NT2/D1 (cell line): ENCODE results near the gene FAM81A.
"Not testable (repeated sequence)": the region's sequence is repeated elsewhere in the genome, so short reads cannot be mapped to it uniquely, and the experiment has no call there.

Experiments used
- DNase-seq: peaks from one replicate; pipeline ENCODE4 v3.0.0-alpha.2; 2011; ENCODE audit warnings: low read depth, low spot score
- H3K27me3 ChIP-seq: 2 replicates; pipeline ENCODE4 v1.6.0; 2011; ENCODE audit warnings: mild to moderate bottlenecking; ENCODE audit not compliant: insufficient read length, insufficient read depth
- H3K36me3 ChIP-seq: 2 replicates; pipeline ENCODE4 v1.6.1; 2011; ENCODE audit warnings: mild to moderate bottlenecking, low read length, mixed read lengths; ENCODE audit not compliant: insufficient read depth, insufficient read length
- H3K4me1 ChIP-seq: 2 replicates; pipeline ENCODE4 v1.5.1; 2011; ENCODE audit not compliant: insufficient read depth, insufficient read length
- H3K4me3 ChIP-seq: 2 replicates; pipeline ENCODE4 v1.5.1; 2011; ENCODE audit warnings: low read depth; ENCODE audit not compliant: insufficient read length
- H3K9ac ChIP-seq: 2 replicates; pipeline ENCODE4 v1.6.0; 2011; ENCODE audit warnings: low read depth; ENCODE audit not compliant: insufficient read length
- H3K9me3 ChIP-seq: 2 replicates; pipeline ENCODE4 v1.5.1; 2011; ENCODE audit warnings: mild to moderate bottlenecking, low read length; ENCODE audit not compliant: insufficient read depth
- SUZ12 ChIP-seq: IDR thresholded peaks from 2 replicates; pipeline ENCODE4 v1.6.1; 2011; ENCODE audit not compliant: insufficient read length, insufficient read depth; ENCODE audit errors: extremely low read depth
- YY1 ChIP-seq: IDR thresholded peaks from 2 replicates; pipeline ENCODE4 v1.6.1; 2011; ENCODE audit not compliant: insufficient read length, insufficient read depth
- ZNF274 ChIP-seq: IDR thresholded peaks from 2 replicates; pipeline ENCODE4 v1.6.1; 2011; ENCODE audit warnings: mild to moderate bottlenecking, low read depth, low read length

Gene FAM81A

DNA sequence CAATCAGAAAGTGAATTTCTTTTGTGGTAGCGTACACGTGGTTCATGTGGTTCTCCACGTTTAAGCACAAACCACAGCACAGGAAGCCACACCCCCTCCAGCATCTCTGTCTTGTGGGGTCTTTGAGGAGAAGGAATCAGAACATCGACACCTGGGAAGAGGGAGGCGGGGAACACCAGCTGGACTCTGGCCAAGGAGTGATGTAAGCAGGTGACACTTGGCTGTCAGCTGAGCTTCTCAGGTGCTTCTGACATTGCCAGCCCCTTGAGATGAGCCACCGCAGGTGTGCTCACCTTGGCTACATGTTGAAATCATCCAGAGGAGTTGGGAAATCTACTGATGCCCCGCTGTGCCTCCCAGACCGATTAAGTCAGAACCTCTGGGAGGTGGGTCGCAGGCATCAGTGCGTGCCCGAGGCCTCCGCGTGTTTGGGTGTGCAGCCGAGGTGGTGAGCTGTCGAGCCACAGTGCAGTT, 85.0 kb downstream of the FAM81A start:
- Histone ChIP-seq H3K27me3 (no peaks in the 10 kb centered on the region), H3K9ac (no peak overlapping the region), H3K36me3 (no peaks in the 10 kb centered on the region), H3K4me3 (no peak overlapping the region), H3K9me3 (no peaks in the 10 kb centered on the region), H3K4me1 (peaks cover 6% of the 10 kb centered on the region)
- TF ChIP-seq SUZ12 (no peak), YY1 (no peak), ZNF274 (no peak)
- DNase-seq, result no peak

DNA sequence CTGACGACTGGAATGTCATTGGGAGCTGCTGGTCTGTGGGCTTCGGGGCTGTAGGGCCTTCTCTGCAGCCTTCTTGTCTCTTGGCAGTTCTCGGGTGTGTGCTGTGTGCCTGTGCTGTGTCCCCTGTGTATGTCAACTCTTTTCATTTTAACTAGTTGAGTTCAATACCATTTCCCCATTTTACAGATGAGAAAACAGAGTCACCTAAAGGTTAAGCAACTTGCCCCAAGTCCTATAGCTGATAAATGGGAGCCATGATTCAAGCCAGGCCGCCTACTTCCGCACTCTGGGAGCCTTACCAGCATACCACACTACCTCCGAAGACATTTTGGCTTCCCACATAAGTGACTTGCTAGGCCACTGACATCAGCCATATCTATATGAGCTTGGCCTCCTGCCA, 85.7 kb downstream of the FAM81A start:
- no peaks in the 10 kb centered on the region for H3K36me3 ChIP-seq
- H3K9ac ChIP-seq, result no peak overlapping the region
- TF ChIP-seq YY1 (no peak), SUZ12 (no peak), ZNF274 (no peak)
- H3K9me3 ChIP-seq, result no peaks in the 10 kb centered on the region
- peaks cover 6% of the 10 kb centered on the region for H3K4me1 ChIP-seq
- no peak for DNase-seq
- H3K27me3 ChIP-seq, result no peaks in the 10 kb centered on the region
- no peak overlapping the region for H3K4me3 ChIP-seq

DNA sequence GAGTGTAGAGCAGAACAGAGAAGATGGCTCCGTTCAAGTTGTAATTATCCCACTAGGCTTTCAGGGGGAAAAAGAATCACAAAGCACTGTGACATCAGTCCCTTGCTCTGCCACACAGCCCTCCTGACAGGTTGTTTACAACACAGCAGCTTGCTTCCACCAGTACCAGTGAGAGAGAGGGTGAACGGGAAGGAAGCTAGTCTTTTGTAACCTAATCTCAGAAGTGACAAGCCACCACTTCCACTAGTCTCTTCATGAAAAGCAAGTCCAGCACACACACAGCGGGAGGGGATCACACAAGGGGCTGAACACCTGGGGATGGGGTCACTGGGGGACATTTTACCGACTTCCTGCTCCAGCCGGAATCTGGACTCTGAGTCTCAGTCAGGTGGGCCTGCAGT, 86.3 kb downstream of the FAM81A start:
- H3K9ac ChIP-seq, result no peak overlapping the region

DNA sequence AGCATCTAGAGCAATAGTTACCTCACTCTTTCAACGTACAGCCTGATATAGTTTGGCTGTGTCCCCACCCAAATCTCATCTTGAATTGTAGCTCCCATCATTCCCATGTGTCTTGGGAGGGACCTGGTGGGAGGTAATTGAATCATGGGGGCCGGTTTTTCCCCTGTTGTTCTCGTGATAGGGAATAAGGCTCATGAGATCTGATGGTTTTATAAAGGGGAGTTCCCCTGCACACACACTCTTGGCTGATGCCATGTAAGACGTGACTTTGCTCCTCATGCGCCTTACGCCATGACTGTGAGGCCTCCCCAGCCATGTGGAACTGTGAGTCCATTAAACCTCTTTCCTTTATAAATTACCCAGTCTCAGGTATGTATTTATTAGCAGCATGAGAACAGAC, 88.5 kb downstream of the FAM81A start:
- DNase-seq, H3K27me3 ChIP-seq, H3K9ac ChIP-seq, H3K4me1 ChIP-seq, H3K4me3 ChIP-seq, H3K36me3 ChIP-seq, H3K9me3 ChIP-seq: not testable (repeated sequence)

More for the DNA sequence above, 86.3 kb downstream of the FAM81A start:
- H3K4me1 ChIP-seq, result peaks cover 6% of the 10 kb centered on the region
- no peaks in the 10 kb centered on the region for H3K9me3 ChIP-seq
- no peaks in the 10 kb centered on the region for H3K27me3 ChIP-seq
- TF ChIP-seq SUZ12, result no peak
- TF ChIP-seq ZNF274, result no peak
- TF ChIP-seq YY1, result no peak
- no peaks in the 10 kb centered on the region for H3K36me3 ChIP-seq
- no peak overlapping the region for H3K4me3 ChIP-seq
- DNase-seq, result no peak

DNA sequence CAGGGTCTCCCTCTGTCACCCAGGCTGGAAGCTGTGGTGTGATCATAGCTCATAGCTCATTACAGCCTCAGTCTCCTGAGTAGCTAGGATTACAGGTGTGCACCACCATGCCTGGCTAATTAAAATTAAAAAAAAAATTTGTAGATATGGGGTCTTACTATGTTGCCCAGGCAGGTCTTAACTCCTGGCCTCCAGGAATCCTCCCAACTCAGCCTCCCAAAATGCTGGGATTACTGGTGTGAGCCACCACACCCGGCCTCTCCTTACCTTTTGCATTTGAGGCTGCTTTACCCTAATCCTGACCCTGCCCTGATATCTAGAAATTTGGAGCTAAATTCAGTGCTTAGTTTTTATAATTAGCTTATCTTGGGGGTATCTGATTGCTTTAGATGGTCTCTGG, 90.4 kb downstream of the FAM81A start:
- Histone ChIP-seq H3K4me3 (no peak overlapping the region), H3K4me1 (peaks cover 6% of the 10 kb centered on the region), H3K36me3 (no peaks in the 10 kb centered on the region), H3K27me3 (no peaks in the 10 kb centered on the region), H3K9me3 (no peaks in the 10 kb centered on the region), H3K9ac (no peak overlapping the region)
- DNase-seq, result no peak
- TF ChIP-seq ZNF274 (no peak), SUZ12 (no peak), YY1 (no peak)

DNA sequence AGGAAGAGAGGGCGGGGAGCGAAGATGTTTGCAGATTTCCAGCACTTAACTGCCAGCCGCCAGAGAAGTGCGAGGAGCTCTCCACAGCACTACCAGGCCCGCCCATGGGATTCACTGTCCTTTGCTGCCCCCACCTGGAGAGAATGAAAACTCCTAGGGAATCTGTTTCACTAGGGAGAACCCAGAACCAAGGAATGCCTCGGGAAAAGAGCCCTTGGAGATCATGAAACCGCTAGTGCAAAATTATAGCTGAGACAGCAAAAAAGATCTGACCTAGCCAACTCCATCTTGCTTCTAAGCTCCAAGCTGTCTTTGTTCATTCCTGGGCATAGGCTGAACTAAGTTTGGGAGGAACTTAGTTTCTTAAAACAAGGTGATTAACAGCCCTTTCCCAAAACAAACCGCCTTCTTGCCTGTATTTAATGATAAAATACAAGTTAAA, 91.0 kb downstream of the FAM81A start:
- H3K9me3 ChIP-seq, result no peaks in the 10 kb centered on the region
- peak; percentile 87 for DNase-seq
- no peaks in the 10 kb centered on the region for H3K27me3 ChIP-seq

DNA sequence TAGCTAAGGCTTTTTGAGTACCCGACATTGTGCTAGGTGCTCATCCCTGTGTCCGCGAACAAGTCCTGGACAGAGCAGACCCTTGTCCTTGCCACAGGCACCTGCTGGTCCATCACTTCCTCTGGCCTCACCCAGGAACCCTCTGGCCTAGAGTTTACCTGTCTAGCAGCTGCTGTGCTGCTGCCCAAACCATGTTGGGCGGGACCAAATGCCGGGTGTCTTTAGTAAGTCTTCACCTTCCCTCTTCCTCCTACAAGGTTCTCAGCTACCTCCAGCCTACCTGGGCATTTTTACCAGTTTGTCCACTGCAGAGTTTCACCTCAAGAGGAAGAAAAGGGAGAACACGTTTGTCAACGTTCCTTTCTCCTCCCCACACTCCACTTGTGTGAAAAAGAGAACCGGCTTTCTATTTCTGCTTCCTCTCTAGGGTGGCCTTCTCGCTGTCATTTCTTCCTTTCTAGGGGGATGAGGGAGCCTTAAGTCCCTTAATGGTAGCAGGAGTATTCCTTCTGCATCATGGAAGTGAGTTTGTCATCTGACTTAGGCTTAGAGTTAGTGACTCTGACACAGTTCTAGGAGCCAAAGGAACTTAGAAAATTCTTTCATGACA, 93.2 kb downstream of the FAM81A start:
- Histone ChIP-seq H3K36me3 (no peaks in the 10 kb centered on the region), H3K4me1 (no peaks in the 10 kb centered on the region), H3K9me3 (no peaks in the 10 kb centered on the region), H3K27me3 (no peaks in the 10 kb centered on the region), H3K9ac (no peak overlapping the region), H3K4me3 (no peak overlapping the region)
- TF ChIP-seq SUZ12 (no peak), ZNF274 (no peak), YY1 (no peak)
- no peak for DNase-seq

More for the DNA sequence above, 91.0 kb downstream of the FAM81A start:
- no peak overlapping the region for H3K9ac ChIP-seq
- TF ChIP-seq SUZ12 (no peak), YY1 (no peak), ZNF274 (no peak)
- peaks cover 6% of the 10 kb centered on the region for H3K4me1 ChIP-seq
- no peak overlapping the region for H3K4me3 ChIP-seq
- H3K36me3 ChIP-seq, result no peaks in the 10 kb centered on the region
